GM12878 (cell line): ENCODE measurements around the gene IGSF23. TPM values are rescaled to one million over a fixed set of nuclear protein-coding genes. Genes with fewer than 3 reads are reported as not detected.

Experiments used
- ATAC-seq: fragments of 200-7000 bp; cut with Tn5 transposase; 3 replicates; pipeline ENCODE4 v1.9.1; 2020; ENCODE audit warnings: mild to moderate bottlenecking, moderate library complexity
- BruUV-seq: library from RNA; stranded (reverse); fragments of 400-500 nt; replicated peaks from 2 replicates; lab custom pipeline; 2021; lab: Mats Ljungman, UMichigan
- CTCF ChIA-PET: fragments of 300-600 bp; sonication (Branson Sonifier 250); formaldehyde crosslinking; extraction: SDS; loops from one replicate; lab custom pipeline; 2021; ENCODE audit warnings: inconsistent platforms; lab: Yijun Ruan, JAX
- POLR2A ChIA-PET: fragments of 350-600 bp; formaldehyde crosslinking; extraction: SDS; loops from one replicate; lab custom pipeline; 2021; ENCODE audit warnings: inconsistent platforms; lab: Charles Lee
- RAD21 ChIA-PET: fragments of 300-600 bp; sonication (Branson Sonifier 250); formaldehyde crosslinking; loops from one replicate; lab custom pipeline; 2023; ENCODE audit warnings: antibody characterized with exemption; ENCODE audit not compliant: unreplicated experiment; lab: Charles Lee
- SMC1A ChIA-PET: fragments of 300-600 bp; sonication (Branson Sonifier 250); formaldehyde crosslinking; loops from one replicate; lab custom pipeline; 2023; ENCODE audit not compliant: unreplicated experiment, uncharacterized antibody; lab: Charles Lee
- DNase-seq: peaks from one replicate; pipeline ENCODE4 v3.0.0-alpha.2; 2011; ENCODE audit warnings: low read depth, low spot score
- FAIRE-seq: peaks from 3 replicates; lab custom pipeline; 2011; peaks lifted over from hg19 to GRCh38; lab: Jason Lieb, UNC
- H2AFZ ChIP-seq: 2 replicates; pipeline ENCODE4 v1.6.0; 2011; ENCODE audit warnings: low read depth, low read length, control low read depth; ENCODE audit not compliant: control insufficient read depth
- H3K27ac ChIP-seq: 2 replicates; pipeline ENCODE4 v1.5.1; 2011; ENCODE audit warnings: control low read depth; ENCODE audit not compliant: control insufficient read depth, insufficient read depth
- H3K27me3 ChIP-seq, 2 experiments: replicated peaks in 1 of 2; 2 replicates each; pipeline versions ENCODE4 v1.6.0 to v1.6.1; 2011; ENCODE audit warnings: low read length in 1 of 2; ENCODE audit not compliant: control insufficient read depth in 2 of 2, insufficient read depth in 2 of 2
- H3K36me3 ChIP-seq, 2 experiments: 2 replicates each; pipeline ENCODE4 v1.5.1; 2011; ENCODE audit warnings: low read length in 1 of 2; ENCODE audit not compliant: control insufficient read depth in 2 of 2, insufficient read depth in 2 of 2
- H3K4me1 ChIP-seq: 2 replicates; pipeline ENCODE4 v1.6.1; 2011; ENCODE audit warnings: mild to moderate bottlenecking, low read length, moderate library complexity, mixed read lengths; ENCODE audit not compliant: control insufficient read depth, insufficient read depth
- H3K4me2 ChIP-seq: 2 replicates; pipeline ENCODE4 v1.6.0; 2011; ENCODE audit warnings: control low read depth; ENCODE audit not compliant: control insufficient read depth, insufficient read depth
- H3K4me3 ChIP-seq: fragments of 200-600 bp; sonication (generic); 2 replicates; pipeline ENCODE4 v1.5.1; 2016
- H3K79me2 ChIP-seq: 2 replicates; pipeline ENCODE4 v1.6.0; 2011; ENCODE audit warnings: low read length; ENCODE audit not compliant: control insufficient read depth, insufficient read depth
- H3K9ac ChIP-seq: 2 replicates; pipeline ENCODE4 v1.8.0; 2011; ENCODE audit warnings: low read length, control low read depth, mixed read lengths; ENCODE audit not compliant: control insufficient read depth, insufficient read depth
- H3K9me3 ChIP-seq: replicated peaks from 3 replicates; pipeline ENCODE4 v1.5.1; 2011; ENCODE audit warnings: mild to moderate bottlenecking, low read length; ENCODE audit not compliant: control insufficient read depth, insufficient read depth
- H4K20me1 ChIP-seq: 2 replicates; pipeline ENCODE4 v1.6.0; 2011; ENCODE audit not compliant: control insufficient read depth, insufficient read depth
- GABPA ChIP-seq: IDR thresholded peaks from 2 replicates; pipeline ENCODE4 v1.6.1; 2014; ENCODE audit warnings: antibody characterized with exemption, low read depth, mild to moderate bottlenecking, inconsistent platforms
- IRF4 ChIP-seq: IDR thresholded peaks from 2 replicates; pipeline ENCODE4 v1.6.1; 2011; ENCODE audit warnings: low read depth, low read length
- JUND ChIP-seq: IDR thresholded peaks from 2 replicates; pipeline ENCODE4 v1.6.1; 2012; ENCODE audit warnings: low read depth, mild to moderate bottlenecking, low read length, improper control_type of control experiment, moderate library complexity
- LARP7 ChIP-seq: fragments of 450-650 bp; IDR thresholded peaks from 2 replicates; pipeline ENCODE4 v1.6.1; 2017; ENCODE audit warnings: mild to moderate bottlenecking
- MEF2B ChIP-seq: fragments of 450-650 bp; IDR thresholded peaks from 2 replicates; pipeline ENCODE4 v1.6.1; 2018; ENCODE audit warnings: mild to moderate bottlenecking, moderate library complexity; ENCODE audit not compliant: partially characterized antibody, poor library complexity, severe bottlenecking
- MTA2 ChIP-seq: fragments of 450-650 bp; IDR thresholded peaks from 2 replicates; pipeline ENCODE4 v1.6.1; 2016; ENCODE audit warnings: low read depth, mild to moderate bottlenecking, moderate library complexity
- MXI1 ChIP-seq: fragments of 150-350 bp; IDR thresholded peaks from 2 replicates; pipeline ENCODE4 v1.6.1; 2011; ENCODE audit warnings: low read depth, mild to moderate bottlenecking, inconsistent platforms, low read length, improper control_type of control experiment
- RBBP5 ChIP-seq: fragments of 200-600 bp; sonication (generic); conservative IDR thresholded peaks from 2 replicates; pipeline ENCODE4 v1.6.1; 2016
- ZNF207 ChIP-seq: fragments of 450-650 bp; IDR thresholded peaks from 2 replicates; pipeline ENCODE4 v1.6.1; 2014; ENCODE audit warnings: antibody characterized with exemption, mild to moderate bottlenecking, borderline replicate concordance
- ZNF24 ChIP-seq: fragments of 450-650 bp; IDR thresholded peaks from 2 replicates; pipeline ENCODE4 v1.6.1; 2017; ENCODE audit warnings: antibody characterized with exemption, mild to moderate bottlenecking
- whole genome bisulfite sequencing: methylation state at CpG from one replicate; pipeline ENCODE4 v1.1.6; 2016; ENCODE audit warnings: low lambda C conversion rate; ENCODE audit not compliant: insufficient replicate concordance, insufficient coverage; ENCODE audit errors: missing lambda C conversion rate; 5-methylcytosine and 5-hydroxymethylcytosine counted together
- in situ Hi-C: fragments of 300-500 bp; cut with MboI; formaldehyde crosslinking; loops from 9 replicates; pipeline ENCODE4 v1.14.3; 2018; ENCODE audit warnings: mixed read lengths
- intact Hi-C: fragments of 100-400 bp; cut with micrococcal nuclease; formaldehyde crosslinking; loops from one replicate; pipeline ENCODE4 v1.14.2; 2022; ENCODE audit not compliant: unreplicated experiment
- polyA plus RNA-seq, 11 experiments: library from polyadenylated mRNA; depleted of rRNA in 4 of 11; unstranded in 6 of 11; stranded (reverse) in 5 of 11; fragments of >200 nt; fragmentation: Nextera tagmentation in 4 of 11; fragmentation: Illumina TruSeq in 1 of 11; extraction: Ambion mirVana in 4 of 11; extraction: Trizol in 1 of 11; gene quantifications; 1 replicate in 1 of 11; 2 replicates in 10 of 11; pipeline versions ENCODE4 v1.2.1 to v1.2.3, GENCODE V29; 2011 to 2016; ENCODE audit warnings: inconsistent platforms in 2 of 11, missing spikeins in 2 of 11, low read depth in 1 of 11
- total RNA-seq, 4 experiments: library from RNA; depleted of rRNA in 3 of 4; stranded (reverse); fragments of >200 nt in 3 of 4; fragmentation: Illumina TruSeq in 1 of 4; extraction: Trizol in 1 of 4; gene quantifications; 2 replicates each; pipeline versions ENCODE4 v1.2.1 to v1.2.3, GENCODE V29; 2013 to 2021
- TF ChIP-seq, protein P1 (sequence below): IDR thresholded peaks from 2 replicates; pipeline ENCODE4 v1.6.1; 2011; ENCODE audit warnings: low read depth, low read length, improper control_type of control experiment, borderline replicate concordance
- TF ChIP-seq, protein P2 (sequence below): fragments of 450-650 bp; formaldehyde crosslinking; IDR thresholded peaks from 2 replicates; pipeline ENCODE4 v1.4.0; 2022; ENCODE audit warnings: mild to moderate bottlenecking, moderate library complexity
- TF ChIP-seq, protein P3 (sequence below): fragments of 450-650 bp; conservative IDR thresholded peaks from 2 replicates; pipeline ENCODE4 v1.6.1; 2017; ENCODE audit warnings: mild to moderate bottlenecking, moderate library complexity

Gene IGSF23
- total and polyA plus RNA-seq, 10 of the 15 experiments (the other 5 are each of a cell fraction or from before 2014, with no cell fraction given): not detected

DNA sequence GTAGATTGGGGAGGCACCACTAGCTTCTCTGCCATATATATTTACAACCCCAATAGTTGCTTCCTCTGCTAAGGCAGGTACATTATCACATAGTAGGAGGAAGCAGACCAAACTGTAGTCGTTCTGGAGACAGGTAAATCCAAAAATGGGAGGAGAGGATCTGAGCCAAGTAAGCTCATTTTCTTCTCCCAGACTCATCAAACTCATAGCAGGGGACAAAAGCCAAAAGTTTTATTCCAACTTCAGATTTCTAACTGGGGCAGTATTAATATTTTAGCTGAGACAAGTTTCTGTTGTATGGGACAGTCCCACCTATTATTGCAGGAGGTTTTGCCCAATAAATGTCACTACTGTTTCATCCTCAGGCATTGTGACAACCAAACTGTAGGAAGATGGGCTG lies 7.8 kb upstream of the IGSF23 start:
- no peak overlapping the region for H3K27ac ChIP-seq
- ATAC-seq: no peak
- intact Hi-C loops: no loop called here
- H3K36me3 ChIP-seq: no peaks in the 10 kb centered on the region
- no peaks in the 10 kb centered on the region for H3K9me3 ChIP-seq
- ChIA-PET POLR2A (no interaction called here), CTCF (interaction anchor here (0.6 to 0.9 kb wide), 2 partner anchors 12 to 34 kb away, joined by 3 read pairs; no protein-coding TSS in a partner anchor), RAD21 (no interaction called here), SMC1A (no interaction called here)
- H3K4me2 ChIP-seq: no peak overlapping the region
- no peak overlapping the region for H2AFZ ChIP-seq
- TF ChIP-seq ZNF207: no peak
- TF ChIP-seq MEF2B: no peak
- no peak for TF ChIP-seq GABPA
- no peak for TF ChIP-seq JUND
- WGBS: 0% methylated on average over 1 of the region's 1 CpG
- H3K27me3 ChIP-seq: no peaks in the 10 kb centered on the region
- H3K4me3 ChIP-seq: no peak overlapping the region
- FAIRE-seq: no peak
- no TSS peak for BruUV-seq
- H3K9ac ChIP-seq: no peak overlapping the region
- no peak for DNase-seq
- in situ Hi-C loops: no loop called here
- no peaks in the 10 kb centered on the region for H3K79me2 ChIP-seq
- H4K20me1 ChIP-seq: no peaks in the 10 kb centered on the region
- H3K4me1 ChIP-seq: no peaks in the 10 kb centered on the region

GRCh38 chr19:44607049-44607448 lies 6.3 kb upstream of the IGSF23 start:
- Histone ChIP-seq H3K9ac (no peak overlapping the region), H3K27ac (no peak overlapping the region), H3K4me3 (no peak overlapping the region), H3K9me3 (no peaks in the 10 kb centered on the region), H3K4me1 (no peaks in the 10 kb centered on the region), H2AFZ (no peak overlapping the region), H4K20me1 (no peaks in the 10 kb centered on the region), H3K4me2 (no peak overlapping the region), H3K79me2 (no peaks in the 10 kb centered on the region), H3K27me3 (no peaks in the 10 kb centered on the region), H3K36me3 (no peaks in the 10 kb centered on the region)
- DNase-seq (no peak), FAIRE-seq (no peak), ATAC-seq (no peak)
- BruUV-seq: no TSS peak
- ChIA-PET RAD21 (no interaction called here), SMC1A (no interaction called here), POLR2A (no interaction called here), CTCF (interaction anchor here (0.6 to 1.3 kb wide), 2 partner anchors 36 to 109 kb away, joined by 3 read pairs; no protein-coding TSS in a partner anchor)
- 2% methylated on average over 2 of the region's 2 CpGs for WGBS
- in situ Hi-C loops (no loop called here), intact Hi-C loops (no loop called here)
- TF ChIP-seq MTA2: no peak
- TF ChIP-seq LARP7: no peak
- TF ChIP-seq IRF4: no peak
- no peak for TF ChIP-seq MXI1
- TF ChIP-seq, protein P1, sequence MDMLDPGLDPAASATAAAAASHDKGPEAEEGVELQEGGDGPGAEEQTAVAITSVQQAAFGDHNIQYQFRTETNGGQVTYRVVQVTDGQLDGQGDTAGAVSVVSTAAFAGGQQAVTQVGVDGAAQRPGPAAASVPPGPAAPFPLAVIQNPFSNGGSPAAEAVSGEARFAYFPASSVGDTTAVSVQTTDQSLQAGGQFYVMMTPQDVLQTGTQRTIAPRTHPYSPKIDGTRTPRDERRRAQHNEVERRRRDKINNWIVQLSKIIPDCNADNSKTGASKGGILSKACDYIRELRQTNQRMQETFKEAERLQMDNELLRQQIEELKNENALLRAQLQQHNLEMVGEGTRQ: no peak
- TF ChIP-seq, protein P2, sequence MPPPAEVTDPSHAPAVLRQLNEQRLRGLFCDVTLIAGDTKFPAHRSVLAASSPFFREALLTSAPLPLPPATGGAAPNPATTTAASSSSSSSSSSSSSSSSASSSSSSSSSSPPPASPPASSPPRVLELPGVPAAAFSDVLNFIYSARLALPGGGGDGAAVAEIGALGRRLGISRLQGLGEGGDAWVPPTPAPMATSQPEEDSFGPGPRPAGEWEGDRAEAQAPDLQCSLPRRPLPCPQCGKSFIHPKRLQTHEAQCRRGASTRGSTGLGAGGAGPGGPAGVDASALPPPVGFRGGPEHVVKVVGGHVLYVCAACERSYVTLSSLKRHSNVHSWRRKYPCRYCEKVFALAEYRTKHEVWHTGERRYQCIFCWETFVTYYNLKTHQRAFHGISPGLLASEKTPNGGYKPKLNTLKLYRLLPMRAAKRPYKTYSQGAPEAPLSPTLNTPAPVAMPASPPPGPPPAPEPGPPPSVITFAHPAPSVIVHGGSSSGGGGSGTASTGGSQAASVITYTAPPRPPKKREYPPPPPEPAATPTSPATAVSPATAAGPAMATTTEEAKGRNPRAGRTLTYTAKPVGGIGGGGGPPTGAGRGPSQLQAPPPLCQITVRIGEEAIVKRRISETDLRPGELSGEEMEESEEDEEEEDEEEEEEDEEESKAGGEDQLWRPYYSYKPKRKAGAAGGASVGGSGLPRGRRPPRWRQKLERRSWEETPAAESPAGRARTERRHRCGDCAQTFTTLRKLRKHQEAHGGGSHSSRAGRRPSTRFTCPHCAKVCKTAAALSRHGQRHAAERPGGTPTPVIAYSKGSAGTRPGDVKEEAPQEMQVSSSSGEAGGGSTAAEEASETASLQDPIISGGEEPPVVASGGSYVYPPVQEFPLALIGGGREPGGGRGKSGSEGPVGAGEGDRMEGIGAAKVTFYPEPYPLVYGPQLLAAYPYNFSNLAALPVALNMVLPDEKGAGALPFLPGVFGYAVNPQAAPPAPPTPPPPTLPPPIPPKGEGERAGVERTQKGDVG (CRISPR knock-in tag): no peak
- TF ChIP-seq, protein P3, sequence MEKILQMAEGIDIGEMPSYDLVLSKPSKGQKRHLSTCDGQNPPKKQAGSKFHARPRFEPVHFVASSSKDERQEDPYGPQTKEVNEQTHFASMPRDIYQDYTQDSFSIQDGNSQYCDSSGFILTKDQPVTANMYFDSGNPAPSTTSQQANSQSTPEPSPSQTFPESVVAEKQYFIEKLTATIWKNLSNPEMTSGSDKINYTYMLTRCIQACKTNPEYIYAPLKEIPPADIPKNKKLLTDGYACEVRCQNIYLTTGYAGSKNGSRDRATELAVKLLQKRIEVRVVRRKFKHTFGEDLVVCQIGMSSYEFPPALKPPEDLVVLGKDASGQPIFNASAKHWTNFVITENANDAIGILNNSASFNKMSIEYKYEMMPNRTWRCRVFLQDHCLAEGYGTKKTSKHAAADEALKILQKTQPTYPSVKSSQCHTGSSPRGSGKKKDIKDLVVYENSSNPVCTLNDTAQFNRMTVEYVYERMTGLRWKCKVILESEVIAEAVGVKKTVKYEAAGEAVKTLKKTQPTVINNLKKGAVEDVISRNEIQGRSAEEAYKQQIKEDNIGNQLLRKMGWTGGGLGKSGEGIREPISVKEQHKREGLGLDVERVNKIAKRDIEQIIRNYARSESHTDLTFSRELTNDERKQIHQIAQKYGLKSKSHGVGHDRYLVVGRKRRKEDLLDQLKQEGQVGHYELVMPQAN: no peak
- no peak for TF ChIP-seq RBBP5
- no peak for TF ChIP-seq ZNF24
